Endothelial cell of umbilical vein (primary cell): ENCODE measurements around the gene ATG7. TPM values are rescaled to one million over a fixed set of nuclear protein-coding genes. Genes with fewer than 3 reads are reported as not detected.

Experiments
- BruUV-seq: library from RNA; stranded (reverse); fragments of 400-500 nt; replicated peaks from 2 replicates; lab custom pipeline; 2021; lab: Mats Ljungman, UMichigan
- CTCF ChIA-PET: fragments of 300-600, 350-600 bp; sonication (Branson Sonifier 250); formaldehyde crosslinking; loops from one replicate; lab custom pipeline; 2021; ENCODE audit warnings: antibody characterized with exemption, inconsistent platforms; lab: Charles Lee
- POLR2A ChIA-PET: fragments of 300-600, 350-600 bp; sonication (Branson Sonifier 250); formaldehyde crosslinking; loops from one replicate; lab custom pipeline; 2021; ENCODE audit warnings: antibody characterized with exemption, inconsistent platforms; lab: Charles Lee
- DNase-seq: peaks from one replicate; pipeline ENCODE4 v3.0.0-alpha.2; 2011; ENCODE audit warnings: low read depth, low spot score
- FAIRE-seq: peaks from 2 replicates; lab custom pipeline; 2011; peaks lifted over from hg19 to GRCh38; lab: Jason Lieb, UNC
- H2AFZ ChIP-seq: 2 replicates; pipeline ENCODE4 v1.6.0; 2012; ENCODE audit warnings: low read depth, low read length, control low read depth, inconsistent platforms
- H3K27ac ChIP-seq: 2 replicates; pipeline ENCODE4 v1.5.1; 2011; ENCODE audit warnings: low read depth, mild to moderate bottlenecking, control low read depth, low read length, moderate library complexity; ENCODE audit not compliant: insufficient read depth
- H3K27me3 ChIP-seq, 2 experiments: 2 replicates each; pipeline versions ENCODE4 v1.6.0 to v1.6.1; 2011; ENCODE audit warnings: low read length in 2 of 2, mixed read lengths in 1 of 2; ENCODE audit not compliant: control insufficient read depth in 2 of 2, insufficient read depth in 2 of 2
- H3K36me3 ChIP-seq, 2 experiments: 2 replicates in 1 of 2; 3 replicates in 1 of 2; pipeline ENCODE4 v1.5.1; 2011; ENCODE audit warnings: low read length in 2 of 2, mild to moderate bottlenecking in 1 of 2, moderate library complexity in 1 of 2; ENCODE audit not compliant: control insufficient read depth in 2 of 2, insufficient read depth in 2 of 2; ENCODE audit errors: extremely low read depth in 1 of 2
- H3K4me1 ChIP-seq: 3 replicates; pipeline ENCODE4 v1.5.1; 2011; ENCODE audit warnings: mild to moderate bottlenecking, low read length; ENCODE audit not compliant: control insufficient read depth, insufficient read depth; ENCODE audit errors: extremely low read depth
- H3K4me2 ChIP-seq: 2 replicates; pipeline ENCODE4 v1.6.1; 2011; ENCODE audit warnings: low read length, control low read depth, mixed read lengths; ENCODE audit not compliant: insufficient read depth
- H3K4me3 ChIP-seq, 3 experiments: fragments of 200-600 bp in 1 of 3; sonication (generic), shearing (Covaris generic) in 1 of 3; replicated peaks in 1 of 3; 2 replicates each; pipeline ENCODE4 v1.5.1; 2011 to 2016; ENCODE audit warnings: control low read depth in 3 of 3, low read length in 3 of 3, mild to moderate bottlenecking in 2 of 3, inconsistent platforms in 1 of 3, low read depth in 1 of 3, moderate library complexity in 1 of 3; ENCODE audit not compliant: insufficient read depth in 1 of 3
- H3K79me2 ChIP-seq: 2 replicates; pipeline ENCODE4 v1.6.0; 2012; ENCODE audit warnings: low read length, inconsistent platforms; ENCODE audit not compliant: control insufficient read depth, insufficient read depth
- H3K9ac ChIP-seq: replicated peaks from 2 replicates; pipeline ENCODE3; 2011; ENCODE audit warnings: low read length, control low read depth; ENCODE audit not compliant: insufficient read depth; ENCODE audit errors: extremely low read depth
- H3K9me1 ChIP-seq: replicated peaks from 3 replicates; pipeline ENCODE4 v1.6.0; 2011; ENCODE audit warnings: mild to moderate bottlenecking, low read length; ENCODE audit not compliant: control insufficient read depth, insufficient read depth; ENCODE audit errors: extremely low read depth
- H3K9me3 ChIP-seq: replicated peaks from 2 replicates; pipeline ENCODE4 v1.5.1; 2012; ENCODE audit warnings: low read length, inconsistent platforms; ENCODE audit not compliant: control insufficient read depth, insufficient read depth
- H4K20me1 ChIP-seq: replicated peaks from 2 replicates; pipeline ENCODE3; 2011; ENCODE audit warnings: mild to moderate bottlenecking, low read length; ENCODE audit not compliant: control insufficient read depth, insufficient read depth; ENCODE audit errors: extremely low read depth
- EZH2 ChIP-seq: IDR thresholded peaks from 2 replicates; pipeline ENCODE4 v1.6.1; 2012; ENCODE audit warnings: borderline replicate concordance, low read depth, mild to moderate bottlenecking, moderate library complexity, low read length, inconsistent platforms; ENCODE audit not compliant: severe bottlenecking
- FOS ChIP-seq: IDR thresholded peaks from 2 replicates; pipeline ENCODE4 v1.6.1; 2011; ENCODE audit warnings: mild to moderate bottlenecking, low read length, moderate library complexity, borderline replicate concordance; ENCODE audit not compliant: insufficient read depth
- JUN ChIP-seq: IDR thresholded peaks from 2 replicates; pipeline ENCODE4 v1.6.1; 2011; ENCODE audit warnings: borderline replicate concordance, low read depth; ENCODE audit not compliant: insufficient read length, insufficient read depth
- POLR2A ChIP-seq: IDR thresholded peaks from 2 replicates; pipeline ENCODE4 v1.6.1; 2012; ENCODE audit warnings: low read depth, mild to moderate bottlenecking, control low read depth, low read length
- POLR2AphosphoS5 ChIP-seq: IDR thresholded peaks from 2 replicates; pipeline ENCODE4 v1.6.1; 2012; ENCODE audit warnings: low read depth, mild to moderate bottlenecking, control low read depth, low read length, moderate library complexity; ENCODE audit not compliant: insufficient read depth
- dilution Hi-C: fragments of 300-500 bp; cut with MboI; formaldehyde crosslinking; loops from one replicate; pipeline ENCODE4 v1.15.0; 2019; ENCODE audit warnings: low sequenced_read_pairs; ENCODE audit not compliant: extremely low pct_ligation_motif_present
- intact Hi-C: fragments of 100-400 bp; cut with micrococcal nuclease; formaldehyde crosslinking; loops from one replicate; pipeline ENCODE4 v1.10.0; 2022
- polyA plus RNA-seq, 4 experiments: library from polyadenylated mRNA; depleted of rRNA in 3 of 4; stranded (reverse) in 3 of 4; unstranded in 1 of 4; fragments of >200 nt; gene quantifications; 2 replicates each; pipeline versions ENCODE4 v1.2.1 to v1.2.3, GENCODE V29; 2011 to 2012; ENCODE audit warnings: missing spikeins in 1 of 4
- total RNA-seq: library from RNA; stranded (reverse); gene quantifications from 2 replicates; pipeline ENCODE4 v1.2.3, GENCODE V29; 2021
- TF ChIP-seq, protein P1 (sequence below), 2 donors: IDR thresholded peaks; 1 replicate in 1 of 2; 2 replicates in 1 of 2; pipeline ENCODE4 v1.5.1; 2011; ENCODE audit warnings: low read length in 2 of 2, mild to moderate bottlenecking in 2 of 2, moderate library complexity in 2 of 2, control low read depth in 1 of 2, inconsistent platforms in 1 of 2, low read depth in 1 of 2; ENCODE audit not compliant: insufficient read depth in 1 of 2; ENCODE audit errors: extremely low read depth in 1 of 2

Gene ATG7
- total and polyA plus RNA-seq, 2 donors (not counting 3 experiments of a cell fraction or from before 2014, with no cell fraction given), result 30.8 to 48.3 TPM

GRCh38 chr3:11335056-11335608 lies 62.9 kb downstream of the ATG7 start:
- no peaks in the 10 kb centered on the region for H3K9me1 ChIP-seq
- H3K27ac ChIP-seq, result no peak overlapping the region
- H3K79me2 ChIP-seq, result no peaks in the 10 kb centered on the region
- H3K4me1 ChIP-seq, result peaks cover 15% of the 10 kb centered on the region
- intact Hi-C loops (loop anchor here (1.0 kb wide), 5 partner anchors 98 to 385 kb away; no protein-coding TSS in a partner anchor), dilution Hi-C loops (no loop called here)
- CTCF ChIA-PET, result interaction anchor here (0.6 to 4.9 kb wide), 48 partner anchors 9 to 576 kb away, joined by 3 to 109 read pairs (median 5); partner anchors contain the start of genes ATG7 and HRH1
- no peaks in the 10 kb centered on the region for H4K20me1 ChIP-seq
- BruUV-seq, result no TSS peak
- no peaks in the 10 kb centered on the region for H3K9me3 ChIP-seq
- no peak overlapping the region for H2AFZ ChIP-seq
- DNase-seq (peak; percentile 81), FAIRE-seq (peak; percentile 84)
- POLR2A ChIA-PET, result interaction anchor here (0.6 to 1.9 kb wide), 3 partner anchors 135 to 211 kb away, joined by 3 to 6 read pairs (median 4); no protein-coding TSS in a partner anchor
- TF ChIP-seq EZH2, result no peak
- TF ChIP-seq, protein P1, sequence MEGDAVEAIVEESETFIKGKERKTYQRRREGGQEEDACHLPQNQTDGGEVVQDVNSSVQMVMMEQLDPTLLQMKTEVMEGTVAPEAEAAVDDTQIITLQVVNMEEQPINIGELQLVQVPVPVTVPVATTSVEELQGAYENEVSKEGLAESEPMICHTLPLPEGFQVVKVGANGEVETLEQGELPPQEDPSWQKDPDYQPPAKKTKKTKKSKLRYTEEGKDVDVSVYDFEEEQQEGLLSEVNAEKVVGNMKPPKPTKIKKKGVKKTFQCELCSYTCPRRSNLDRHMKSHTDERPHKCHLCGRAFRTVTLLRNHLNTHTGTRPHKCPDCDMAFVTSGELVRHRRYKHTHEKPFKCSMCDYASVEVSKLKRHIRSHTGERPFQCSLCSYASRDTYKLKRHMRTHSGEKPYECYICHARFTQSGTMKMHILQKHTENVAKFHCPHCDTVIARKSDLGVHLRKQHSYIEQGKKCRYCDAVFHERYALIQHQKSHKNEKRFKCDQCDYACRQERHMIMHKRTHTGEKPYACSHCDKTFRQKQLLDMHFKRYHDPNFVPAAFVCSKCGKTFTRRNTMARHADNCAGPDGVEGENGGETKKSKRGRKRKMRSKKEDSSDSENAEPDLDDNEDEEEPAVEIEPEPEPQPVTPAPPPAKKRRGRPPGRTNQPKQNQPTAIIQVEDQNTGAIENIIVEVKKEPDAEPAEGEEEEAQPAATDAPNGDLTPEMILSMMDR (IDR thresholded peaks at IDR 0.05; ENCODE audit: extremely low read depth in 1 of 2, insufficient read depth in 1 of 2, low read depth in 1 of 2, low read length in 2 of 2), result peak; percentile 41 to 56
- H3K4me2 ChIP-seq, result no peak overlapping the region
- H3K36me3 ChIP-seq, result peaks cover 0 to 3% of the 10 kb centered on the region in 2 experiments
- no peaks in the 10 kb centered on the region for H3K27me3 ChIP-seq
- no peak overlapping the region for H3K9ac ChIP-seq
- H3K4me3 ChIP-seq, result no peak overlapping the region

DNA sequence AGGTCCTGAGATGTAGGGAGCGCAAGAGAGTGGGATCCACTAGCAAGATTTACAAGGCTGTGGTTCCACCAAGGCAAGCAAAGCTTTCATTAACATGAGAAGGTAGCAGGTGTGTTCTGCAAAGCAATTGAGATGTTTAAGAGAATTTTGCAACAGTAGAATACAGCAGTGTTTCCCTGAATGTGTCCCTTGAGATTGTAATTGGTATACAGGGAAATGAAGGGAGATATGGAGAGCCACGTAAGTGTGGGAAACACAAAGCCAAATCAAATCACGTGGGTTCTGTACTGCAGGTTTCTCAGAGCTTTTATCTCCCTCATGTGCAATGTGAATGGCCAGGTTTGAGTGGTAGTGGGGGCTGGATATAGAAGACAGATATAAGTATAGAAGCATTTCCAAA lies 67.3 kb downstream of the ATG7 start:
- H3K9me1 ChIP-seq, result no peaks in the 10 kb centered on the region
- no peak overlapping the region for H3K4me3 ChIP-seq
- H3K4me1 ChIP-seq, result no peaks in the 10 kb centered on the region
- no peaks in the 10 kb centered on the region for H3K9me3 ChIP-seq
- ChIA-PET POLR2A (no interaction called here), CTCF (interaction anchor here (1.0 to 2.5 kb wide), 2 partner anchors 279 to 397 kb away, joined by 3 to 12 read pairs; no protein-coding TSS in a partner anchor)
- no peak overlapping the region for H2AFZ ChIP-seq
- no peaks in the 10 kb centered on the region for H3K79me2 ChIP-seq
- no peaks in the 10 kb centered on the region for H4K20me1 ChIP-seq
- intact Hi-C loops (no loop called here), dilution Hi-C loops (no loop called here)
- no peak overlapping the region for H3K4me2 ChIP-seq
- no peak overlapping the region for H3K27ac ChIP-seq
- no peak for DNase-seq
- no peaks in the 10 kb centered on the region for H3K36me3 ChIP-seq
- no peaks in the 10 kb centered on the region for H3K27me3 ChIP-seq
- H3K9ac ChIP-seq, result no peak overlapping the region
- no peak for TF ChIP-seq JUN
- no peak for TF ChIP-seq FOS
- TF ChIP-seq POLR2A, result no peak
- TF ChIP-seq POLR2AphosphoS5, result no peak
- no peak for TF ChIP-seq EZH2
- no TSS peak for BruUV-seq
- no peak for FAIRE-seq
